SIG-M5 (cell line): Measurements from ENCODE around the gene KRTAP5-8.
"Not testable (repeated sequence)": the region's sequence is repeated elsewhere in the genome, so short reads cannot be mapped to it uniquely, and the experiment has no call there.

Experiments used
- DNase-seq: peaks from one replicate; lab custom pipeline; 2025; lab: John Stamatoyannopoulos, UW

KRTAP5-8 gene

DNA sequence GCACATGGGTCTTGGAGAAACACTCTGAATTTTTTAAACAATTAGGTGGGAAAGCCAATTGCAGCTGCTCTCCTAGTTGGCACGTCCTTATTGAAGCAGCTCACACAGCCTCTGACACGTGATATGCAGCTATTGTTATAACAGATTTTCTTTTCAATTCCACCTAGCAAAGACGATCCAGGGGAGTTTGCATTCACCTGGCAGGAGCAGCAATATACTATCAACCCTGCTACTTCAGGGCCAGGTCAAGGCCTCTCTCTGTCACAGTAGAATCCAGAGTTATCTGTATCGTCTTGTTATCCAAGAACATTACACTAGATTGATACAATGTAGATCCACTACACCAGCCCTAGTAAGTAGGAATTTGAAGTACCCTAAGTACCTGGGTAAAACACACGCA lies 36.6 kb downstream of the KRTAP5-8 start:
- DNase-seq, result no peak

DNA sequence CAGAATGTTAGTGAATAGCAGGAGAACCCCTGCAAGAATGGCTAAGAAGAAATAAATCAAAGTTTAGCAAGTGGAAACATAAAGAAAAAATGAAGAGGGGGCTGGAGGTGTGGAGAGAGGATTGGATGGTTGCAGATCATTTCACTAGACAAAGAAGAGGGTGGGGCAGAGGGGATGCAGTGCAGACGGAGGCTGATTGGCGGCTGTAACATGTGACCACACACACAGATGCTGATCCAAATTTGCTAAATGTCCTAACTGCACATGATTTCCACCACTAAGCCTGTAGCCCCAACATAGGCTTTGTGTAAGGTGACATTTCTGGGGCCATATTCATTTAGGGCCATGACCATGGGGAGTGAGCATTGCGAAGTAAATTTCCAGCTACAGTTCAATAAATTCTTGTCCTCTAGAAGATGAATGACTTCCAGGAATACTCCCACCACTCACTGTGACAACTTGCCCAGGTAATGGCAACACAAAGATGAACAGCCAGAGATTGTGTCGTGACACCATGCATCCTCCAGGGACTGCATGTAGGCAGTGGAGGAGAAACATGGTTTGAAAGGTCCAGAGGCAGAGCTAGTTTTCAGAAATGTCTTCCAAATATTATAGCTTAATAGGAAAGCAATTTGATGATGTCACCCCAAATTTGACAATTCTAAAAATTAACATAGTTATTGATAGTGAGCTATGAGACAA lies 38.0 kb downstream of the KRTAP5-8 start:
- DNase-seq, result no peak

DNA sequence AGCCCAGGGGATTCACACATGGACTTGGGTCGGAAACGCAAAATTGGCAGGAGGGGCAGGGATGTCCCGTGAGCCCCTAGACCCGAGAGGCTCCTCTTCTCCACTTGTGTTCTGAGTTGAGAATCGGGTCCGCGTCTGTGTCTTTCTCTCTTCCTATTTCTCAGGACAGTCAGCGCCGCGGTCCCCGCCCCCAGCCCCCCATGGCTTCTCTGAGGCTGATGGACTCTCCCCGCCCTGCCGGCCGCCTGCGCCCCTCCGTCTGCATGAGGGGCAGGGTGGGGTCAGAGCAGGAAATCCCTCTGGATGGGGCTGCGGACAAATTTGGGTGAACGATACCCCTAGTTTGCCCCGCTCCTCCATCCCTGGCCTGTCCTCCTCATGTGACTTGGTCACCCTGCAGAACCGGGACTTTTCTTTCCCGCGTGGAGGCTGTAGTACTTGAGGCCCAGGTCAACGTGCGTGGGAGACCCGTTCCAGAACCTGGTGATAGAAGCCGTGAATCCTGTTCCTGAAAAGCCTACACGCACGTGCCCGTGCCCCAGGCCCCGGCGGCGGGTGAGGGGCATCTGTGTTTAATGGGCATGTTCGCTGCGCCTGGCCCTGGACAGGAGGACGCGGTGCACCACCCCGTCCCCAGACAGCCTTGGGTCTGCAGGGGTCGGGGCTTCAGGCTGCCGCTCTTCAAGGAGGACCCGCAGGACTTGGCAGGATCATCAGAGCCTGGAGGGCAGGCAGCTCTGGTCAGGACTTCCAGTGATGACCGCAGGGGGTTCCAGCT lies 39.1 kb downstream of the KRTAP5-8 start:
- DNase-seq, result not testable (repeated sequence)

DNA sequence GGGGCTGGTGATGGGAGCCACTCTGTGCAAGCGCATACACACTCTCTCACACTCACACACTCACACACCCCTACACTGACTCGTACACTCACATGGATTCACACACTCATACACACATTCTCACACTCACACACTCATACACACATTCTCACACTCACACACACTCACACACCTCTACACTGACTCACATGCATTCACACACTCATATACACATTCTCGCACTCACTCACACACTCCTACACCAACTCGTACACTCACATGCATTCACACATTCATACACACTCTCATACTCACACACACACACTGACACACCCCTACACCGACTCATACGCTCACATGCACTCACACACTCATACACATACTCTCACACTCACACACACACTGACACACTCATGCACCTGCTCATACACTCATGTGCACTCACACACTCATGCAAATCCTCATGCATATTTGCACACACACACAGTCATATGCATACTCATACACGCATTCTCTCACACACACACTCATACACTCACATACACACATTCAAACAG lies 39.7 kb downstream of the KRTAP5-8 start:
- no peak for DNase-seq

DNA sequence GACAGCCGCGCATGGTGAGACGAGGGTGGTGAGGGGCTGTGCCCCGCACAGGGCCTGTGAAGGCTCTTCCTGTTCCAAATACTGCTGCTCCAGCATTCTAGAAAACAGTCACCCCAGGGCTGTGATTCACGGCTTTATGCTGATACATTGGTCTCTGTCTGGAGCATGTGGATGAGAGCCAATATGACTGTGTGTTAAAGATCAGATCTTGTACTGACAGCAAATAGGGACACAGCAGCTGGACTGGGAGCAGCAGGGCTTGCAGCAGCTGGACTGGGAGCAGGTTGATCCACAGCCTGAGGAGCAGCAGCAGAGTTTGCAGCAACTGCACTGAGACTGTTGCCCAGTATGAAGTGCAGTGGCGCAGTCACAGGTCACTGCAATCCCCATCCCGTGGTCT lies 41.7 kb downstream of the KRTAP5-8 start:
- not testable (repeated sequence) for DNase-seq

DNA sequence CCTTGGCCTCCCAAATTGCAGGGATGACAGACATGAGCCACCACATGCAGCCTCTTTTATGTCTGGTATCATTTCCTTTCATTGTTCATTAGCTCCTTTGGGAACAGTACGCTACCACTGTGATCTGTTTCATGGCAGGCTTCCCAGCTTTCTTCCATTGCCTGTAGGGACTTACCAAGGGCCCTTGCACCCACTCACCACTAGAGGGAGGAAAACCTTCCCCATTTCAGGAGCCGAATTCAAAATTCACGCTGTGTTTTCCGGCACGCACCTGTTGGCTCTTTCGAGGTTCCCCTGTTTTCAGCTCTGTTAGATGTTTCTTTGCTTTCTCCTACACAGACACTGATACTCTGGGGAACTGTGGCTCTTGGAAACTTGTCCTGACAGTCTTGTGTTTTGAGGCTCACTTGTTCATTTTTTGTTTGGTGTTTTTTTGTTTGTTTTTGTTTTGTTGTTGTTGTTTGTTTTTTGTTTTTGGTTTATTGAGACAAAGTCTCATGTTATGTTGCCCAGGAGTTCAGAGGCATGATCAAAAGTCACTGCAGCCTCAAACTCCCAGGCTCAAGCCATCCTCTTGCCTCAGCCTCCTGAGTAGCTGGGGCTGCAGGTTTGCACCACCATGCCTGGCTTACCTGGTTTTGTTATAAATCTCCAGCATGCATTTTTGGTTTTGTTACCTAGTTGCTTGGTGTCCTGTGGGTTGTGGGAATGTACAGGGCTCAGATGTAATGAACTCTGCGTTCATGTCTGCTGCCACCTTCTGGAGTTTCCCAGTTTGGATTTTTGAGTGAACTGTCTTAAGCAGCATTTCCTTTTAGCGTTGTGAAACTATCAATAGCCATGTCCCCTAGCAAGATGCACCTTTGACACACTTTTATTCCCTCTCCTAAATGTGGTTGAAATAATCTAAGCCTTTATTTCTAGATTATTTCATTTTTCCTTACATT lies 42.5 kb downstream of the KRTAP5-8 start:
- DNase-seq, result no peak

DNA sequence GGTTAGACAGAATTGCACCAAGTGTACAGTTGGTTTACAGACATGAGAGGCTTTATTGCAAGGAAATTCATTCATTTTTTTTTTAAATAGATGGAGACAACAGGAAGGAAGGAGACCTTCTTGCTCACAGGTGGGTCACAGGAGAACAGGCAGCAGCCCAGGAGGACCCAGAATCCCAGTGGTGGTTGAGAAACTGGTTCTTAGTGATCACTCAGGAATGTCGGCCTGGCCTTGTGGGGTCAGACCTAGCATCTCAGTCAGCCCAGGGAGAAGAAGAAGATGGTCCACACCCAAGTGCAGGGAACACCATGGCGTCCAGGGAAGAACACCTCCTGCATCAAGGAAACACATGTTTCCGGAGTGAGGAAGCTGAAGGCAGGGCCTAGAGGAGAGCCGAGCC lies 44.0 kb downstream of the KRTAP5-8 start:
- DNase-seq, result no peak

DNA sequence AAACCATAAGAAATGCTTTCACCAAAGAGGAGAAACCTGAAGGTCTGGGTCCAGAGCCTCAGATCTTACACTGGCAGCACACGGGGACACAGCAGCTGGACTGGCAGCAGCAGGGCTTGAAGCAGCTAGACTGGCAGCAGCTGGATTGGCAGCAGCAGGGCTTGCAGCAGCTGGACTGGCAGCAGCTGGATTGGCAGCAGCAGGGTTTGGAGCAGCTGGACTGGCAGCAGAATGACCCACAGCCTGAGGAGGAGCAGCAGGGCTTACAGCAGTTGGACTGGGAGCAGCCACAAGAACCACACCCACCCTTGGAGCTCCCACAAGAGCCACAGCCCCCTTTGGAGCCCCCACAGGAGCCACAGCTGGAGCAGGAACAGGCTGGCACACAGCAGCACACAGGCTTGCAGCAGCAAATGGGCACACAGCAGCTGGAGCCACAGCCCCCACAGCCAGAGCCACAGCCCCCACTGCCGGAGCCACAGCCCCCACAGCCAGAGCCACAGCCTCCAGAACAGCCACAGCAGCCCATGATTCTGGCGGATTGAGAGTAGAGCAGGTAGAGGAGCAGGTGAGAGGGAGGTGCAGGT lies 44.6 kb downstream of the KRTAP5-8 start, which contains the start of gene KRTAP5-11:
Gene KRTAP5-11, minus strand, starts transcription at position 567 of the 587 bp plus-strand sequence. Its CDS starts 38 bp downstream, at position 529.
- DNase-seq, result no peak

DNA sequence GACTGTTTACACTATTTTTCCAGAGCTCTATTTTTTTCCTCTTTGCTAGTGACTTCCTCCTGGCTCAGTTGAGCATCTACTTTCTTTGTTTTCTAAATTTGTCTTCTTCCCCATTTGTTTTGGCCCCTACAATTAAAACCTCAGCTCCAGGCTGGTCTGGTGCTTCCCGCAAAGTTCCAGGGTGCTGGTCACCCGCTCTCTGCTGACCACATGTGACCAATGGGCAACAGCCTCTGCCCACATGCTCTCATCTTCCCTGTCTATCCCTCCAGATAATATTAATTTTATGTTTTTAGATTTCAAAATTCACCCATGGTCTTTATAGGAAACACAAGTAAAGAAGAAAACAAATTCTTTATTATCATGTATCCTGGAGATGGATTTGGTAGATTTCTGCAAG lies 45.1 kb downstream of the KRTAP5-8 start:
- not testable (repeated sequence) for DNase-seq

DNA sequence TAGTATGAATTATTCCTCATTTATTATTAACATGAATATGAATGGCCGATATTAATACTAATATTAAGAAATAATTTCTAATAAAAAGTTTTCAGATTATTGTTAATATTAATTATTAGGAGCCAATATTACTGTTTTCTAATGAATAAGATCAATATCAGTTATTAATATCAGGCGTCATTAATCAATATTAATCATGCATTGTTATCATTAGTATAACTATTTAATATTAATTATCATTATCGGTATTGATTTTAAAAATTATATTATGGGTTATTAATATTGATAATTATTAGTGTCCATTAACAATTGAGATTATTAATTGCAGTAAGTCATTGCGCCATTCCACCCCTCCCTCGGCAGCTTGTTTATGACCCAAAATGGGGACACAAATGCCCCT lies 47.8 kb downstream of the KRTAP5-8 start:
- DNase-seq, result not testable (repeated sequence)

DNA sequence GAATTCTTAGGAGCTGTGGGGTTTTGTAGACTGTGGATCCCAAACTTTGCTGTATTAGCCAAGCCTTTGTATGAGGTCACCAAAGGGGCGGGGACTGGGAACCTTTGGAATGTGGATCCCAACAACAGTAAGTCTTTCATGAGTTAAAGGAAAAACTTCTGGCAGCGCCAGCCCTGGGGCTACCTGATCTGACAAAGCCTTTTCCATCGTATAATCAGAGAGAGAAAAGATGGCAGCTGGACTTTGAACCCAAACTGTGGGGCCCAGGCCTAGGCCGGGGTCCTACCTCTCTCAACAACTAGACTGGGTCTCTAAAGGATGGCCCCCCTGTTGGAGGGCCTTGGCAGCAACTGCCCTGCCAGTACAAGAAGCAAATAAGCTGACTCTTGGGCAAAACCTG lies 50.5 kb downstream of the KRTAP5-8 start:
- not testable (repeated sequence) for DNase-seq
